ENCODE data around the gene MBD3L5.
"Not testable (repeated sequence)": the region's sequence is repeated elsewhere in the genome, so short reads cannot be mapped to it uniquely, and the experiment has no call there.

Gene MBD3L5

DNA sequence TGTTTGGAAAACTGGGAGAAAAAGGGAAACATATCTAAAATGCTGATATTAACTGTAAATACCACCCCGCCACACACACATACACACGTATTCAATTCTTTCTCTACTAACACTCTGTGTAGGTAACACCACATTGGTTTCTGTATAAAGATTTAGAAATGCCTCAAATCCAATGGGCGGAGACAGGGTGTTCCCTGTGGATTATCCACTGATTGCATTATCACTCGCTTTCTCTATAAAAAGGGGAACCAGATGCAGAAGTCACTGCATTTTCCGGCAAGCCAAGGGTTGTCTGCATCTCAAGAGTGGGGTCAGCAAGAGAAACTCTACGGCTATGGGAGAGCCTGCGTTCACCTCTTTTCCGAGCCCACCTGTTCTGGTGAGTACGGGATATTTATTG lies at the start of gene MBD3L5:
MBD3L5 (plus strand) TSS at position 301 of the 400 bp plus-strand sequence; CDS start at position 335, 34 bp downstream.
- not testable (repeated sequence) for H3K27ac ChIP-seq

- no peak overlapping the region for H3K27ac ChIP-seq
- no peak for TF ChIP-seq ZFX (IDR thresholded peaks at IDR 0.05; ENCODE audit: borderline replicate concordance)
- TF ChIP-seq, protein P1, sequence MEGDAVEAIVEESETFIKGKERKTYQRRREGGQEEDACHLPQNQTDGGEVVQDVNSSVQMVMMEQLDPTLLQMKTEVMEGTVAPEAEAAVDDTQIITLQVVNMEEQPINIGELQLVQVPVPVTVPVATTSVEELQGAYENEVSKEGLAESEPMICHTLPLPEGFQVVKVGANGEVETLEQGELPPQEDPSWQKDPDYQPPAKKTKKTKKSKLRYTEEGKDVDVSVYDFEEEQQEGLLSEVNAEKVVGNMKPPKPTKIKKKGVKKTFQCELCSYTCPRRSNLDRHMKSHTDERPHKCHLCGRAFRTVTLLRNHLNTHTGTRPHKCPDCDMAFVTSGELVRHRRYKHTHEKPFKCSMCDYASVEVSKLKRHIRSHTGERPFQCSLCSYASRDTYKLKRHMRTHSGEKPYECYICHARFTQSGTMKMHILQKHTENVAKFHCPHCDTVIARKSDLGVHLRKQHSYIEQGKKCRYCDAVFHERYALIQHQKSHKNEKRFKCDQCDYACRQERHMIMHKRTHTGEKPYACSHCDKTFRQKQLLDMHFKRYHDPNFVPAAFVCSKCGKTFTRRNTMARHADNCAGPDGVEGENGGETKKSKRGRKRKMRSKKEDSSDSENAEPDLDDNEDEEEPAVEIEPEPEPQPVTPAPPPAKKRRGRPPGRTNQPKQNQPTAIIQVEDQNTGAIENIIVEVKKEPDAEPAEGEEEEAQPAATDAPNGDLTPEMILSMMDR (IDR thresholded peaks at IDR 0.05) = no peak
Observed at GRCh38 chr19:6983448-6983847, 46.9 kb upstream of the MBD3L5 start.

DNA sequence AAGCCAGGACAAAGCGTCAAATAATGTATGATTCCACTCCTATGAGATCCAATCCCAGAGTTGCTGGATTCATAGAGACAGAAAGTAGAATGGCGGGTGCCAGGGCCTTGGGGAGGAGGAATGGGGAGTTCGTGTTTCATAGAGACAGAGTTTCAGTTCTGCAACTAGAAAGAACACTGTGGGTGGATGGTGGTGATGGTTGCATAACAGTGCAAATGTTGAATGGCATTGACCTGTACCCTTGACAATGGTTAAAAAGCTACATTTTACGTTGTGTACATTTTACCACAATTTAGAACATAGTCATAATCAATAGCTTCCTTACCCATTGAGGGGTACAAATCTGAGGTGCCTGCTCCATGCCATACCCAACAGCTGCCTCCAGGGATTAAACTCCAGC lies 42.5 kb upstream of the MBD3L5 start:
- no peak overlapping the region for H3K27ac ChIP-seq
- TF ChIP-seq, protein P1 (IDR thresholded peaks at IDR 0.05) = no peak
- TF ChIP-seq ZFX (IDR thresholded peaks at IDR 0.05; ENCODE audit: borderline replicate concordance) = no peak

DNA sequence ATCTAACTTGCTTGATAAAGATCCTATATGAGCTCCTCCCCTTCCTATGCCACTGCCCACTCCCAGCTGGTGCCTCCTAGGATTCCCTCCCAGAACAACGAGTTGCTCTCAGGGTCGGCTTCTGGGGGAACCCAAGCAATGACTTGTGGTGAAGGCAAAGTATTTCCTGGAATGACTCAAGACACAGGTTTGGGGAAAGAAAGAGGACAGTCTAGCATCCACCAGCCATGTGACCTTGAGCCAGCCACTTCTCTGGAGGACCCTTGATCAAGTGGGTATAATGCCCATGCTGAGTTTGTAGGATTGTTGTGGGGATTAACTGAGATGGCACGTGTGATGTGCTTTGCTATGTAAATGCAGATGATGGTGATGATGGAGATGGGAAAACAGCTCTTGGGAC lies 42.1 kb upstream of the MBD3L5 start:
- TF ChIP-seq, protein P1 (IDR thresholded peaks at IDR 0.05) = no peak
- TF ChIP-seq ZFX (IDR thresholded peaks at IDR 0.05; ENCODE audit: borderline replicate concordance) = no peak

DNA sequence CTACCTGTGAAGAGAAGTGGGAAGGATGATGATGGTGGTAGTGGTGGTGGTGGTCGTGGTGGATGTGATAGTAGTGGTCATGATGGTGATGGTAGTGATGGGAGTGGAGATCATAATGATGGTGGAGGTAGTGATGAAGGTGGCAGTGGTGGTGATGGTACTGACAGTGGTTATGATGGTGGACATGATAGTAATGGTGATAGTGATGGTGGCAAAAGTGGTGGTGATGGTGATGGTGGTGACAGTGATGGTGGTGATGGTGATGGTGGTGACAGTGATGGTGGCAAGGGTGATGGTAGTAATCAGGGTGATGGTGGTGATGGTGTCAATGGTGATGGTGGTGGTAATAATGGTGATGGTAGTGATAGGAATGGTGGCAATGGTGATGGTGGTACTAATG lies 35.3 kb upstream of the MBD3L5 start:
- TF ChIP-seq, protein P1 (IDR thresholded peaks at IDR 0.05) = no peak
- no peak for TF ChIP-seq ZFX (IDR thresholded peaks at IDR 0.05; ENCODE audit: borderline replicate concordance)
- no peak overlapping the region for H3K27ac ChIP-seq

More for the DNA sequence above, 42.1 kb upstream of the MBD3L5 start:
- H3K27ac ChIP-seq = no peak overlapping the region

GRCh38 chr19:6996810-6997209 lies 33.6 kb upstream of the MBD3L5 start:
- no peak for TF ChIP-seq ZFX (IDR thresholded peaks at IDR 0.05; ENCODE audit: borderline replicate concordance)
- TF ChIP-seq, protein P1 (IDR thresholded peaks at IDR 0.05) = no peak
- H3K27ac ChIP-seq = no peak overlapping the region

- TF ChIP-seq, protein P1 (IDR thresholded peaks at IDR 0.05) = no peak
- TF ChIP-seq ZFX (IDR thresholded peaks at IDR 0.05; ENCODE audit: borderline replicate concordance) = no peak
- H3K27ac ChIP-seq = no peak overlapping the region
Observed at GRCh38 chr19:6997679-6998445, 32.5 kb upstream of the MBD3L5 start.

Data from 22Rv1 (cell line).